NCI-H2029 (cell line): ENCODE data around the gene HS6ST1.

Experiments
- DNase-seq: peaks from one replicate; lab custom pipeline; 2025; lab: John Stamatoyannopoulos, UW

The HS6ST1 gene, protein sequence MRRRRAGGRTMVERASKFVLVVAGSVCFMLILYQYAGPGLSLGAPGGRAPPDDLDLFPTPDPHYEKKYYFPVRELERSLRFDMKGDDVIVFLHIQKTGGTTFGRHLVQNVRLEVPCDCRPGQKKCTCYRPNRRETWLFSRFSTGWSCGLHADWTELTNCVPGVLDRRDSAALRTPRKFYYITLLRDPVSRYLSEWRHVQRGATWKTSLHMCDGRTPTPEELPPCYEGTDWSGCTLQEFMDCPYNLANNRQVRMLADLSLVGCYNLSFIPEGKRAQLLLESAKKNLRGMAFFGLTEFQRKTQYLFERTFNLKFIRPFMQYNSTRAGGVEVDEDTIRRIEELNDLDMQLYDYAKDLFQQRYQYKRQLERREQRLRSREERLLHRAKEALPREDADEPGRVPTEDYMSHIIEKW

DNA sequence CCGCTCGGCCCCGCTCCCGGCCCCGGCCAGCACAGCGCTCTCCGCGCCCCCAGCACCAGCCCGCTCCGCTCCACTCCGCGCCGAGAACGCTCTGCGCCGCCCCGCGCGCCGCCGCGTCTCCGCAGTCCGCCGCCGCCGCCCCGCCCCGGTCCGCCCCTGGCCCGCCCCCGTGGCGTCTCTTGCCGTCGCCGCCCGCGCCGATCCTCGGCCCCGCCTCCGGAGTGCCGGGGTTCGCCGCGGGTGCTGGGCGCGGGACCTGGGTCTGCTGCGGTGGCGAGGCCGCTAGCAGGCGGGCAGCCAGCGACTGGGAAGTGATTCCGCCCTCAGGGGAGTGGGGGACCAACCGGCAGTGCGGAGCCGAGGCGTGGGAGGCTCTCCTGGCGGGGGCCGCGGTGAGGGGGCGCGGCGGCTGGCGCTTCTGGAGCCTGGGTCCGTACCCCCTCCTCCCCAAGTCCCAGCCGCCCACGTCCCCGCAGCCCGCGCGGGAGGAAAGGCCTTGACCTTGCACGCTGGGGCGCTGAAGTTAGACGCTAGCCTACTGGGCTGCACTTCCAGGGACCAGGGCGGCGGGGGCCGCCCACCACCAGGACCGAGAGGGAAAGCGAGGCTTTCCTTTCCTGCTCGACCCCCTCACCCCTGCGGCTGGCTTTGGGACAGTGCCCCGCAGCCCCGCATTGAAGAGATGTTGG lies at the start of gene HS6ST1:
Gene HS6ST1, minus strand, starts transcription at position 93 of the 689 bp plus-strand sequence. CDS start 305 bp downstream, outside the sequence.
- DNase-seq: peak; percentile 68

DNA sequence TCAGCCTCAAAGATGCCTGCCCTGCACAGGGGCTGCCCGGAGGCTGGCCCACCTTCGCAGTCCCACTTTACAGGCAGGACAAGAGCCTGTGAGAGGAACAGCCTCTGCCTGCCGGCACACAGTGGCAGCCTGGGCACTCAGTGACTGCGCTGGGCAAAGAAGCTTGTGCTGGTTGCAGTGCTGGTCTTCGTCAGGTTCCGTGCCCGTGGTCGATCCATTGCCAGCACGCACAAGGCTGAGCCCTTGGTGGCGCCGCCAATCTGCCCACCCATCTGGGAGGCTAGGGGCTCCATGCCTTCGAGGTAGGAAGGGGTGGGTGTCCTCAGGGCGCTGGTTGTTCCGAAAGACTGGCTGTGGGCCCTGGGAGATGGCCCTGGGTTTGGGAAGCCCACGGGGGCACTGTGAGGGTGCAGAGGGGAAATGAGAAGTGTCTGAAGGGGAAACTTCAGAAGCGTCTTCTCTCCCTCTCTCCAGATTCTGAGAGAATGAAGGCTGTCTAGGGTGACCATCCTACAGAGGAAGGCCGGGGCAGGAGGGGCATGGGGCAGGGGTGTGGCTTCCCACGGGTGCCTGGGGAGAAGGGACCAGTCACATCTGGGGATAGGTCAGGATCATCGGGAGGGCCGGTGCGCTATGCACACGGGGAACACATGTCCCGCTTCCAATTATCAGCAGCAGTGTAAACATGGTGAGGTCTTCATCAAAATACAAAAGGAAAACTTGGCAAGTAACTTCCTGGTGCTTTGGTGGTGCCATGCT lies 49.1 kb upstream of the HS6ST1 start:
- no peak for DNase-seq

DNA sequence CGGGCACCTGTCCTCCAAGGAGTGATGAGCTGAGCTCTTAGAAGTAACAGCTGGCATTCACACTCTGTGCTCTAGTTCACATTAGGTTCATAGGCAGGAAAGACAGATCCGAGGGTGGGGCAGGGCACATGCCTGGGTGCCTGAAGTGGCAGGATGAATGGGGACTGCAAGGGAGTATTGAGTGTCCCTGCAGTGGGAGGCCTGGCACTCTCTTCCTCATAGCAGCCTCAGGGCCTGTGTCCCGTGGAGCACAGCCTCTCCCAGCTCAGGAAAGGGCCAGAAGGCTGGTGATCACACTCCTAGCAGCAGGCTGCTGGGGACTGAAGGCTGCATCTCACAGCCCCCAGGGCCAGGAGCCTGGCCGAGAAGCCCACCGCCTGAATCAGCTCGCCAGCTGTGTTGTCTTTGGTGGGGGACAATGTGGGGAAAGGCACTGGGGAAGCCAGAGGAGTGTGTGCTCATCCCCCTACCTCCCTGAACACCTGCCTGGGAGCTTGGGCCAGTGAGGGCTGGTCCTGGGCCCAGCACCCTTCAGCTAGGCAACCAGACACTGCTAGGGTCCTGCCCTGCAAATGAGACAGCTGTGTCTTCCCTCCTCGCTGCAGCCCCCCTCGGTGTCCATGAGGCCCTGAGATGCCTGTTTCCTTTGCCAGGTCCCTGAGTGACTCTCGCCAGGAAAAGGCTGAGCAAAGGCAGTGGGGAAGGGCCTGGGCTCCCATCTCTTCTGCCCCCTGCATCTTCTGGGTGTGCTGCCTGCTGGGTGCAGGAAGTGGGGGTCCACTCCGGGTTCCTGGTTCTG lies 48.2 kb upstream of the HS6ST1 start:
- DNase-seq: no peak

DNA sequence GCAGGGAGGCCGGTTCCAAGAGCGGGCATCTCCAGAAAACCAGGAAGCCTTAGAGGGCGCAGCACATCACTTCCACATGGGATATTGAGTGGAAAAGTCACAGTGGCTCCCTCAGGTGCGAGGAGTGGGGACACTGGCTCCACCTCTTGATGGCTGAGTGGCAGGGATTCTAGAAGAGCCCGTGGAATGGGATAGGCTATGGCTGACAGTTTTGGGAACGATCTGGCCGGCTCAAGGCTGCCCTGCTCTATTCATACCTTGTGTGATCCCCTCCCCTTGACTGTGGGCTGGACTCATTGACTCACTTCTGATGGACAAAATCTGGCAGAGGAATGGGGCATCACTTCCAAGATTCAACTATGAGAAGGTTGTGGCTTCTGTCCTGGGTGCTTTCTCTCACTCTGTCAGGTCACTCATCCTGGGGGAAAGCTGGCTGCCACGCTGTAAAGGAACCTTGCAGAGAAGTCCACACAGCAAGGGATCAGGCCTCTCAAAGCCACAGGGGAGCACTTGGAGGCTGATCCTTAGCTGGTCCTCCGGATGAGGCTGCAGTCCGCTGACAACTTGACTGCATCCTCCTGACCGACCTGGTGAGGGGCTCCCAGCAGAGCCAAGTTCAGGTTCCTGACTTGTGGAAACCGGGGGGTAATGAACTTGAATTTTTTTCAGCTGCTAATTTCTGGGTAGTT lies 46.7 kb upstream of the HS6ST1 start:
- DNase-seq: no peak

DNA sequence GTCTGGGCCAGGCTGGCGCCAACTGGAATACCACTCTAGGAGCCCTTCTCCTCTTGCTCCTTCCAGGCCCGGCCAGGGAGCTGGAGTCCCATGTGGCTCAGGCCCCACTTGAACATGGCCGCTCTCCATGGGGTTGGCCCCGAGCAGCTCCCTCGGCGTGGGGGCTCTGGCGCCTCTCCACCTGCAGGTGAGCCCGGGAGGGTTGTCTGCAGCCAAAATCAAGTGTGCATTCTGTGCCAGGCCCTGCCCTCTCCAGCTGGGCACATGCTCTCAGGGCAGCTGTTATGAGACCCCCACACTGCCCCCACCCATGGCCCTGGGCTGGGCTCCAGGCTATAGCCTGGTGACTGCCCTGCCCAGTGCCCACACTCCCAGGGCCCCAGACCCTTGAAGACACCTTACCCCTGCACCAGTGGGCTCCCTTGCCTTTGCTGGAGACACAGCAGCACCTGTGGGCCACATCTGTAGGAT lies 45.8 kb upstream of the HS6ST1 start:
- no peak for DNase-seq

DNA sequence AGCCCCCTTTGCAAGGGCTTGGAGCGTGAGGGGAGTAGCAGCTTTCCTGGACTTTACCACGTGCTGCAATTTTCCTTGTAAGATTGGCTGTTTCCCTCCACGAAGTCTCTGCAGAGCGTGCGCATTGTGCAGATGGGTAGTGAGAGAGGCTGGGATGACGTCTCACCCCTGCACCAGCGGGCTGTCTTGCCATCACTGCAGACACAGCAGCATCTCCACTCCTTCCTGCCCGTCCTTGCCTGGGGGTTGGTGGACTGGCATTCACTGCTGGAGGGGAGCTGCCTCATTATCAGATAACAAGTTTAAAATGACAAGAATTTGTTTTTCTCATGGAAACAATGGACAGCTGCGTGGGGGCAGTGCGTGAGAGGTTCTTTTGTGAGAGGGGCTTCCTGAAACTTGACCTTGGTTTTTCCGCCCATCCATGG lies 45.3 kb upstream of the HS6ST1 start:
- DNase-seq: no peak

DNA sequence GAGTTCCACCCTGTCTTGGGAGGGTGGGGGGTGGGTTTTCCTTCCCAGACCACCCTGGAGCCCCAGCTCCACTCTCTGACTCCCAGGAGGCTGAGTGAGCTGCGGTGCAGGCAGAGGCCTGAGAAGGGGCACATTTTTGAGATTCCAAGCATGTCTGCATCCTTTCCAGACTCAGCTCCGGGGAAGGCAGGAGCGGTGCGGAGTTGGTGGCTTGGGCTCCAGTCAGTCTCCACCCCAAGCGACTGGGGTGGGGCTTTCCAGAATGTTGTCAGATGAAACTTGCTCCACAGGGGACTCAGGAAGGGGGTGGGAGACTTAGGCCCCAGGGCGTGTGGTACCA lies 44.2 kb upstream of the HS6ST1 start:
- no peak for DNase-seq

DNA sequence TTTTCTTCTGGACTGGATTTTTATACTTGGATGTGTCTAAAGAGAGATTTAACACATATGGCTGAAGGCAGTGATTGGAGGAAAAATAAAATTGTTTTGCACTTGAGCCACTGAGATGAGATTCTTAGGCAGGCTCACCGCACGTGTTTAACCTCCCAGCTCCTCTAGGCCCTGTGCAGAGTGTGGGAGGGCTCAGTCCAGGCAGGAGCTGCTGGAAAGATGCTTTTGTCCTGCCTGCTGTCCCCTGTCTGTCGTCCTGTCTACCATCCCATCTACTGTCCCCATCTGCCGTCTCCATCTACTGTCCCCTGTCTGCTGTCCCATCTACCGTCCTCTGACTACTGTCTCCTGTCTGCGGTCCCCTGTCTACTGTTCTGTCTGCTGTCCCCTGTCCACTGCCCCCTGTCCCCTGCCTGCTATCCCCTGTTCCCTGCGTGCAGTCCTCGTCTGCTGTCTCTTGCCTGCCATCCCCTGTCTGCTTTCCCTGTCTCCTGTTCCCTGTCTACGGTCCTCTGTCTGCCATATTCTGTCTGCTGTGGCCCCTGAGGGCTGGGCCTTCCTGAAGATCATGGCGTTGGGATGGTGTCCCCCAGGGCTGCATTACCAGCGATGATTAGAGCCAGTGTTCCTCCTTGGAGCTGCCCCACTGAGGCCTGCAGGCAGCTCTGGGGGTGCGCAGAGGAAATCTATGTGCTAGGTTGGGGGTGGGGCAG lies 43.7 kb upstream of the HS6ST1 start:
- DNase-seq: no peak

DNA sequence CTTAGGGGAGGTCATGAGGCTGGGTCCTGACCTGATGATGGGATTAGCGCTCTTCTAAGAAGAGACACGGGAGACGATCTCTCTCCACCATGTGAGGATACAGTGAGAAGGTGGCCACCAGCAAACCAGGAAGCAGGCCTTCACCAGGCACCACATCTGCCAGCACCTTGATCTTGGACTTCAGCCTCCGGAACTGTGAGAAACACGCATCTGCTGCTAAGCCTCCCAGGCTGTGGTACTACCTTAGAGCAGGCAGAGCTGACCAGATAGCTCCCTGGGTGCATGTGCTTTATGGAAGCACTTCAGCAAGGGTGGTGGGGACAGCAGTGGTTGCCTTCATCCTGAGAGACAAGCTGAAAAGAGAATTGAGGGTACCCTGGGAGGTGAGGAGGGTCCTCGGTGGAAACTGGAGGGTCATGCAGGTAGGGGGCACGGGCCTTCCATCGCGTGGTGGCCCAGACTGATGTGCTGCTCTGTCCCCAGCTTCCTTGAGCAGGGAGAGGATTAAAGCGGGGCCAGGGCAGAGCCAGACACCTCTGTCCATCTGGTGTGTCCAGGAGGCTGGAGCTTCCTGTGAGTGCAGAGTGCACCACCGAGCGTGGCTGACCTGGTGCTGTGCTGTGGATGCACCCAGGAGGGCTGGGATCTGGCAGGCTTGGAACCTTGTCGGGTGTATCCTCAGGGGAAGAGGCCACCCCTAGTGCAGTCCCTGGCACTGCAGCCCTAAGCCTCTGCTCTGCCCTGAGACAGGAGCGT lies 42.9 kb upstream of the HS6ST1 start:
- DNase-seq: no peak

DNA sequence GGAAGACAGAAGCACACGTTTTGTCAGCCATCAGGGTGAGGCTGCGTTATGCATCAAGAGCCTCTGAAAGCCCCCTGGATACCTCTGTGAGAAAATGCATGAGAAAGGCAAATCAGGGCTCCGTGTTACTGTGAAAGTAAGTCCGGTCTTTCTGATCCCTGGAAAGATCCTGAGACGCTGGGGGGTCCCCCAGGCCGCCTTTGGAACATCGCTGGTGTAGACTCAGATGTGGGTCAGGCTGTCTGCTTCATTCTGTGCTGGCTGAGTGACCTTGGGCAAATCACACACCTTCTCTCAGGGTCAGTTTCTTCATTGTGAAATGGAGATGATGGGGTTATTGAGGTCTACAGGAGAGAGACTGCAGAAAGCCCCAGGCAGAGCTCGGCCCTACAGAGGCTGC lies 42.0 kb upstream of the HS6ST1 start:
- DNase-seq: no peak

DNA sequence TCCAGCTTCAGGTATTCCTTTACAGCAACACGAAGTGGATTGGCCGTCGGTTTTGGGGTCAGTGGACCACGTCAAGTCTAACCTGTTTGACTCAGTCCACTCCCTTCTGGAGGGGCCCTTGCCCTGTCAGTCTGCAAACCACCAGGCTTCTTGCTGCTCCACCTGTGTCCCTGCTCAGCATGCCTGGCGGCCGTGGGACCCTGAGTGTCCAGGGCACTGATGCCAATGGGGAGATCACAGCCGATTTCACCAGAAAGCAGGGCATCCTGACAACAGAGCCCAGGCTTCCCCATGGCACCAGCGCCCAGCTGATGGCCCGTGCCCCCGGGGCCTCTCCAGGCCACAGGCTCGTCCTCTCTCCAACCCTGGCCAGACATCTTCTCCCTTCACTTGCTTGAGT lies 41.2 kb upstream of the HS6ST1 start:
- DNase-seq: no peak

DNA sequence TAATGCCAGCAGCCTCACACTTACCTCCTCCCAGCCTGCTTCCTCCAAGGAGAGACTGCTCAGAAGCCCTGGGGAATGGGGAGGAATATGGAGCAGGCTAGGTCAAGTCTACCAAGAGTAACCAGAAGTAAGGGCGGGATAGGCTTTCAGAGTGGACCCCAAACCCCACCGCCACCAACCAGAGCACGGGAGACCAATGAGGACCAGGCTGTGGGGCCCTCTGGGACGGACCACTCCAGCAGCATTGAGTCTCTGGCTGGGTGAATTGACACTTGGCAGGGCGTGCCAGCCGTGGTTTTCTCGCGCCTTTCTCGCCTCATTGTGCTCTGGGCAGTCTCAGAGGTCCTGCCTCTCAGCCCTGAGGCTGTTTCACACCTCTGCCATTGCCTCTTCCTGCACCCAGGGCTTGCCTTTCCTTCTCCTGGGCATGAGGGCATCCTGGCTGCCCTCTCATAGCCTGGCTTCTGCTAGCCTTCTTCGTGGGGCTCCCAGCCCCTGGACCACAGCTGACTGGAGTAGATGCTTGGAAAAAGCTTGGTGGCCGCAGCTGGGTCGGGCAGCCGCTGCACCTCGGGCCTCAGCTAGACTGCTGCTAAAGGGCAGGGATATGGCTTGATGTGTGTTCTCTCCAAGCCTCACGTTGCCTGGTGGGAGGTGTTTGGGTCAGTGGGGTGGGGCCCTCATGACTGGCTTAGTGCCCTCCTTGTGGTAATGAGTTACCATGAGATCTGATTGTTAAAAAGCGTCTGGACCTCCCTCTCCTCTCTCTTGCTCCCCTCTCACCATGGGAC lies 40.5 kb upstream of the HS6ST1 start:
- DNase-seq: no peak

DNA sequence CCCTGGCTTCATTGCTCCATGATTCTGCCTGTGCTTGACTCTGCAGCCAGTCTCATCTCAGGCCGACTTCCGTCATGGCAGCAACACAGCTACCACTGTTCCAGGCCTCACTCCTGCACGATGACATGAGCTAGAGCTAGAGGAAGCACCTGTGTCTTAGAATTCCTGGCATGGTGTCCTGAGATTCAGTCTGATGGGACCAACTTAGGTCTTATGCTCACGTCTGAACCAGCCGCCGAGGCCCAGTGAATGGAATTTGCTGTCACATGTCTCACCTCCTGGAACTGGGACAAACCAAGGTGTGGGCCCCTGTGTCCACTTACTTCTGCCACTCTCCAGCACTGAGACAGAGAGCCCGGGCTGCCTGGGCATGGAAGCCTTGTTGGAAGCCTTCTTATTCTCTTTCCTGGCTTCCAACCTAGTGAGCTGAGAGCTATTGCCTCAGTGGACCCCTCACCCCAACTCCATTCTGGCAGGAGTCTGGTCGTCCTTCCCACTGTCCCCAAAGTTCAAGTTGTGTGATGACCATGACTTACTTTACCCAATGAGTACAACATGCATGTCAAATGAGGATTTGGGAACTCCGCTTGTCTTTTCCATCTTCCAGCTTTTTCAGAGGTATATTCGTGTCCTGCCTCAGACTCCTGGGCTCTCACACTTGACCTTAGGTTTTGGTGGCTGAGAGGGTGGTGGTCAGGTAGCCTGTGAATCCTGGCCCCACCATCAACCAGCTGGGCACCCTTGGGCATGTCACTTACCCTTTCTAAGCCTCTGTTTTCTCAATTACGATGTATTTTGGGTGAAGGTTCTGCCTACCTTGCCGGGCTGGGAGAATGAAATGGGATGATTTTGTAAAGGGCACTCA lies 39.1 kb upstream of the HS6ST1 start:
- no peak for DNase-seq

DNA sequence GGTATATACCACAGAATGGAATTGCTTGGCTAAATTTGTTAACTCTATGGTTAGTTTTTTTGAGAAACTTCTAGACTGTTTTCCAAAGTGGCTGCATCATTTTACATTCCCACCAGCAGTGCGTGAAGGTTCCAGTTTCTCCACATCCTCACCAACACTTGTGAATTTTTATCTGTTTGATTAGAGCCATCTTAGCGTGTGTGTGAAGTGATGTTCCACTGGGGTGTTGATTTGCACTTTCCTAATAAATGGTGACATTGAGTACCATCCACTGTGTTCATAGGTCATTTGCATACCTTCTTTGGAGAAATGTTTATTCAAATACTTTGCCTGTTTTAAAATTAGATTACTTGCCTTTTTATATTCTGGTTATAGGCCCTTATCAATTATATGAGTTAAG lies 37.5 kb upstream of the HS6ST1 start:
- DNase-seq: no peak

DNA sequence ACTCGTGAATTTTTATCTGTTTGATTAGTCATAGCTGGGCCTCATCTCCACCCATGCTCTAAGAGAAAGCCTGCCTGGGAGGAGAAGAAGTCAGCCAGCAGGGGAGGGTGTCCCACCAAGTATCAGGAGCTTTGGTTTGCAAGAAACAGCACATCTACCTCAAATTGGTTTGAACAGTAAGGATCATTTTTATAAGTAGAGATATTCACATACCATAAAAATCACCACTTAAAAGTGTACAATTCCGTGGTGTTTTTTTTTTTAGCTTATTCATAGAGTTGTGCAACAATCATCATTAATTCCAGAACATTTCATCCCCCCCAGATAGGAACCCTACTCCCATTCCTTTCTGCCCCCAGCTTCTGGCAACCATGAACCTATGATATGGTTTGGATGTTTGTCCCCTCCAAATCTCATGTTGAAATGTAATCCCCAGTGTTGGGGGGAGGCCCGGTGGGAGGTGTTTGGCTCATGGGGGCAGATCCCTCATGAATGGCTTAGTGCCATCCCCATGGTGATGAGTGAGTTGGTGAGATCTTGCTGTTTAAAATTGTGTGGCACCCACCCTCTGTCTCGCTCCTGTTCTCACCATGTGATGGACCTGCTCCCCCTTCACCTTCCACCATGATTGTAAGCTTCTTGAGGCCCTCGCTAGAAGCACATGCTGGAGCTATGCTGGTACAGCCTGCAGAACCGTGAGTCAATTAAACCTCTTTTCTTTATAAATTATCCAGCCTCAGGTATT lies 36.2 kb upstream of the HS6ST1 start:
- DNase-seq: no peak

DNA sequence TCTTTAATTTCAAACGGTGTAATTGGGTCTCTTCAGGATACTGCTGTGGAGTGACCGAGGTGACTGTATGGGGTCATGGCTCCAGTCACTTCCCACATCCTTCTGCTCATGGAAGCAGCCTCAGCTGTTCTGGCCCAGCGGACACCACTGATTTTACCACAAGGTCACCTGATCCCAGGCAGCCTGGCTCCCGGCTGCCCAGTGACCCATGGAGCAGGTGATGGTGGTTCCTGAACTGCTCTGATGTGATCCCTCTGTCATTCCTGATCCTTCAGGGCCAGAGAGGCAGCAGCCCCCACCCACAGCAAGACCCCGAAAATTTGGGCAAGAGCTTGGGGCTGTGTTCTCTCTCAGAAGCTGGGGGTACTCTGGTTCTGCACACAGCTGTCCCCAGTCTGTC lies 35.5 kb upstream of the HS6ST1 start:
- DNase-seq: no peak

DNA sequence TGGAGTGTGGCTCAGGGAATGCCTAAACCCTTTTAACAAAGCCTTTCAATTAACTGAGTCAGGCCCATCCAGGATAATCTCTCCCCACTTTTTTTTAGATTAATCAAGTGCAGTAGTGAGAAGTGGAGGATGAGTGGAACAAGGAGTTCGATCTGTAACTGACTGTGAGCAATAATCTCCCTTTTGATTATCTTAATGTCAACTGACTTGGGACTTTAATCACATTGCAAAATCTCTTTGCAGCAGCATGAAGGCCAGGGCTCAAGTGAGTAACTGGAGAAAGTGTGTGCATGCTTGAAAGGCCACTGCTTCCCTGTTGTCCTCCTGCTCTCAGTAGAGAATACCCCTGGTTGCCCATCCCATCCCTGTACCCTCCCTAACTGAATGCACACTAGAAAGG lies 32.1 kb upstream of the HS6ST1 start:
- DNase-seq: no peak
